ENCODE results near the gene TBC1D1.

TBC1D1 gene

DNA sequence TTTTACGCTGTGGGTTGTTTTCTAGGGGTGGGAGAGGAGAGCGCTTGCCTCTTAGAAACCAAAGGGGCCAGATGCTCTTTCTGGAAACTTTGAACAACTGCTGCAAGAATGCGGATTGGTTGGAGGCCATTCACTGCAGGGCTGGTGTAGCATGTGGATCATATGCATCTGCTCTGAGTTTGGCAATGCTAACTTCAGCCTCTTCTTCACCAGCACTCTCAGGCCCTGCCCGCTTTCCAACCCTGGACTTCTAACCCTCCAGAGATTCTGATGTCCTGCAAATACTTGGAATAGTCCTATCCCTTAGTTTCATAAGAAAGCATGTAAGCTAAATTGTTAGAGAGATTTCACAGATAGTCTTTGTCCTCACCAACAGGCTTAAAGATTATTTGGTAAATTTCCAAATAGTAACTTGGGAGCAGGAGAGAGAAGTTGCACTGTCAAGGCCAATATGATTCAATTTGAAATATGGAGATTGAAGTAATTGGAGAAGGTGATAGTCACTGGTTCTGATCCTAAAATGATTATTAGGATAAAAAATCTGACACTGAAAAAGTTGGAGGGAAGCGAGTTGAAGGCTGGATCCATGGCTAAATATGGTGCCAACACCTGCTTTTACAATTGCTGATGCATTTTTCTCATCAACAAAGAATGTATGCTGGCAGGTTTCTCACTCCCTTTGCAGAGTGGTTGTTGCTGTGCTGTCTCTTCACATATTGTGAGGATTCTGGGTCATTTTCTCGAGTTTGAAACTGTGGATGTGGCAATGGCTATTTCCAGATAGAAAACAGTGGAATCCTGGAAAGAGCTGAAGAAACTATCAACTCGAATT, 279.7 kb downstream of the TBC1D1 start:
- H3K36me3 ChIP-seq, result no peaks in the 10 kb centered on the region
- no peaks in the 10 kb centered on the region for H3K9me3 ChIP-seq
- H3K27me3 ChIP-seq, result peaks cover 17% of the 10 kb centered on the region
- no peak for TF ChIP-seq CTCF (IDR thresholded peaks at IDR 0.05)
- H3K27ac ChIP-seq, result no peak overlapping the region
- no peaks in the 10 kb centered on the region for H3K4me1 ChIP-seq (ENCODE audit: control insufficient read depth in 1 of 2, insufficient read depth in 1 of 2, low read depth in 1 of 2, low read length in 1 of 2)
- H3K4me3 ChIP-seq (ENCODE audit: low read depth in 1 of 2, low read length in 1 of 2), result no peak overlapping the region

- no peak overlapping the region for H3K4me3 ChIP-seq (ENCODE audit: low read depth in 1 of 2, low read length in 1 of 2)
- H3K4me1 ChIP-seq (ENCODE audit: control insufficient read depth in 1 of 2, insufficient read depth in 1 of 2, low read depth in 1 of 2, low read length in 1 of 2), result peaks cover 3 to 4% of the 10 kb centered on the region in 2 experiments
- TF ChIP-seq CTCF (IDR thresholded peaks at IDR 0.05), result no peak
- no peaks in the 10 kb centered on the region for H3K36me3 ChIP-seq
- H3K27me3 ChIP-seq, result peaks cover 17% of the 10 kb centered on the region
- H3K27ac ChIP-seq, result no peak overlapping the region
- H3K9me3 ChIP-seq, result no peaks in the 10 kb centered on the region
Observed at GRCh38 chr4:38172078-38172477, 281.2 kb downstream of the TBC1D1 start.

- Histone ChIP-seq H3K36me3 (no peaks in the 10 kb centered on the region), H3K4me1 (ENCODE audit: control insufficient read depth in 1 of 2, insufficient read depth in 1 of 2, low read depth in 1 of 2, low read length in 1 of 2) (peaks cover 10 to 11% of the 10 kb centered on the region in 2 experiments), H3K9me3 (no peaks in the 10 kb centered on the region), H3K27me3 (peaks cover 17% of the 10 kb centered on the region), H3K4me3 (ENCODE audit: low read depth in 1 of 2, low read length in 1 of 2) (no peak overlapping the region), H3K27ac (no peak overlapping the region)
- no peak for TF ChIP-seq CTCF (IDR thresholded peaks at IDR 0.05)
Observed at GRCh38 chr4:38173935-38174518, 283.1 kb downstream of the TBC1D1 start.

GRCh38 chr4:38174801-38175200, 283.9 kb downstream of the TBC1D1 start:
- no peak overlapping the region for H3K4me3 ChIP-seq (ENCODE audit: low read depth in 1 of 2, low read length in 1 of 2)
- peaks cover 10 to 11% of the 10 kb centered on the region in 2 experiments for H3K4me1 ChIP-seq (ENCODE audit: control insufficient read depth in 1 of 2, insufficient read depth in 1 of 2, low read depth in 1 of 2, low read length in 1 of 2)
- no peaks in the 10 kb centered on the region for H3K9me3 ChIP-seq
- H3K27me3 ChIP-seq, result peaks cover 17% of the 10 kb centered on the region
- H3K27ac ChIP-seq, result no peak overlapping the region
- H3K36me3 ChIP-seq, result no peaks in the 10 kb centered on the region
- TF ChIP-seq CTCF (IDR thresholded peaks at IDR 0.05), result no peak

DNA sequence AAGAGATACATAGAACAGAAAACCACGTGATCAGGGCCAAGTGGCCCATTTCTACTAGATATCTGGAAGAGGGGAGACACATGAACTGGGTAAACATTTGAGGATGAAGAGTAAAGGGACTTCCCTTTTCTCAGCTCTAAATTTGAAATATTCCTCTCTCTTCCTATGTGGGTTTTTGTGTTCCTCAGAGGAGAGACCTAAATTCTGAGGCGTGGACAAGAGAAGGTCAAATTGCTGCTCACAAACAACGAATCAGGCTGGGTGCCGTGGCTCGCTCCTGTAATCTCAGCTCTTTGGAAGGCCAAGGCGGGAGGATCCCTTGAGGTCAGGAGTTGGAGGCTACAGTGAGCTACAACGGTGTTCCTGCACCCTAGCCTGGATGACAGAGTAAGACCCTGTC, 285.3 kb downstream of the TBC1D1 start:
- Histone ChIP-seq H3K4me1 (ENCODE audit: control insufficient read depth in 1 of 2, insufficient read depth in 1 of 2, low read depth in 1 of 2, low read length in 1 of 2) (peaks cover 10 to 11% of the 10 kb centered on the region in 2 experiments), H3K36me3 (no peaks in the 10 kb centered on the region), H3K27me3 (peaks cover 17% of the 10 kb centered on the region), H3K9me3 (no peaks in the 10 kb centered on the region), H3K4me3 (ENCODE audit: low read depth in 1 of 2, low read length in 1 of 2) (no peak overlapping the region), H3K27ac (no peak overlapping the region)
- no peak for TF ChIP-seq CTCF (IDR thresholded peaks at IDR 0.05)
